HG03521 (cell line): ENCODE results near the gene B4GALNT3.
"Not testable (repeated sequence)": the region's sequence is repeated elsewhere in the genome, so short reads cannot be mapped to it uniquely, and the experiment has no call there.

Source experiments
- ATAC-seq: cut with Tn5 transposase; IDR thresholded peaks from one replicate; pipeline ENCODE4 v1.9.1; 2021; ENCODE audit warnings: mild to moderate bottlenecking, moderate library complexity; ENCODE audit not compliant: unreplicated experiment

B4GALNT3 gene

GRCh38 chr12:459430-460258 lies at the start of gene B4GALNT3:
TSS of gene B4GALNT3 (plus strand) at chr12:459939. CDS start at chr12:460377, 438 bp downstream.
- no peak for ATAC-seq

GRCh38 chr12:414859-415258 lies 44.9 kb upstream of the B4GALNT3 start:
- ATAC-seq: no peak

DNA sequence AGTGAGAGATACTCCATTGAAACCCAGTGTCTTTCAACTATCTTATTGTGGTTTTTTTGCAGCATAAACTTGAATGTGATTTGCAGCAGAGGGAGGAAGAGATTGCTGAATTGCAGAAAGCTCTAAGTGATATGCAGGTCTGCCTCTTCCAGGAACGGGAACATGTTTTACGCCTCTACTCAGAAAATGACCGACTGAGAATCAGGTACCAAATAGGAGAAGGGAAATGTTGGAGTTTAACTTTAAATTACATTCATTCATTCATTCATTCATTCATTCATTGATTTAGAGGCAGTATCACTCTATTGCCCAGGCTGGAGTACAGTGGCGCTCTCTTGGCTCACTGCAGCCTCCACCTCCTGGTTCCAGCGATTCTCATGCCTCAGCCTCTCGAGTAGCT lies 41.3 kb upstream of the B4GALNT3 start:
- no peak for ATAC-seq

GRCh38 chr12:422526-422925 lies 37.2 kb upstream of the B4GALNT3 start:
- no peak for ATAC-seq

- not testable (repeated sequence) for ATAC-seq
Measured at GRCh38 chr12:435737-436136, 24.0 kb upstream of the B4GALNT3 start.

GRCh38 chr12:442235-442884 lies 17.4 kb upstream of the B4GALNT3 start:
- ATAC-seq: no peak

DNA sequence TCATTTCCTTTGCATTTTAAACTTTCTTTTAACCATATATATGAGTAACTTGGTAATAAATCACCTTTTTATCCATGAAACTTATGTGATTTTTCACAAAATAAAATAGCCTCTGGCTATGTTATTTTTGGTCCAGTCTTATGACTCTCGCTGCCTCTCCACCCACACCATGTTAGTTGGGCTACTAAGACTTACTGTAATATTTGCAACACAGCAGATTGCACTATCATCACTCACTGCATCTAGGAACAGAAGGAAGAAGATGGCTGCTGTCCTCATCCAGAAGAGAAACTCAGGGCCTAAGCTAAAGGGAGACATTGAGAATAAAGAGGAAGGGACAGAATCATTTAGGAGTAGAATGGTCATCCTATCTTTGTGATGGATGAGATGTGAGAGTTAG lies 12.6 kb upstream of the B4GALNT3 start:
- ATAC-seq: no peak

DNA sequence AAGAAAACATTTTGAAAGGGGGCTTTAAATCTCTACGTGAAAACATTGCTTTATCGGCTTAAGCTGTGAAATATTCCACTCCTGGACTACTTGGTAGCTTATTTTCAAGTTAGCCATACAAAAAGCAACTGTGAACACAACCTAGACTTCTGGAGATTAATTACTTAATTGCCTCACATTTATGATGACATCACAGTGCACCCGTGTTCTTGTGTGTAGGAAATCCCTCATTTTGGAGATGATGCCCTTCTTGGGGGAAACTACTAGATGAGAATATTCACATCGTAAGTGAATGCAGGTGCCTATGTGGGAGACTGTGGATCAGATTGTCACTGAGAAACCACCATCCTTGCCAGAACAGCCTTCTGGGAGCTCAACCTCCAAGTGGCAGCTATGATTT lies 10.5 kb upstream of the B4GALNT3 start:
- no peak for ATAC-seq

- no peak for ATAC-seq
Measured at GRCh38 chr12:450438-450837, 9.3 kb upstream of the B4GALNT3 start.

DNA sequence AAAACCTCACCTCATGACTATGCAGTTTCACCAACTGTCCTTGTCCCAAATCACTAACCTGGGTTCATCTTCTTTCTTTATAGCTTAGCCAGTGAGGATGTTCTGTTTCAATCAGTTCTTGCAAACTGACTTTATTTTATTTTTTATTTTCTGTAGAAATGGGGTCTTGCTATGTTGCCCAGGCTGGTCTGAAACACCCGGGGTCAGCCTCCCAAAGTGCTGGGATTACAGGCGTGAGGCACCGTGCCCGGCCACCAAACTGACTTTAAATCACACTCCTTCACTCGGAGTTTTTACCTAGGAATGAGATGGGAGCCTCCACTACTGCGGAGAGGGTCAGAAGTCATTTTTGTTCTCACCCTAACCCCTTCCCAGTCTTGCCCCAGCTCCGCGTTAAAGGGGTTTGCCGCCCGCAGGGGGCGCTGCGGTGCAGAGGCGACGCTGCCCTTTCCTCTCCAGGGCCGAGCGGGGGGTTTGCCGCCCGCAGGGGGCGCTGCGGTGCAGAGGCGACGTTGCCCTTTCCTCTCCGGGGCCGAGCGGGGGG lies 7.0 kb upstream of the B4GALNT3 start:
- ATAC-seq: no peak

GRCh38 chr12:454833-455232 lies 4.9 kb upstream of the B4GALNT3 start:
- no peak for ATAC-seq

- ATAC-seq: no peak
Measured at GRCh38 chr12:455821-456220, 3.9 kb upstream of the B4GALNT3 start.

- no peak for ATAC-seq
Measured at GRCh38 chr12:457676-458075, 2.1 kb upstream of the B4GALNT3 start.

DNA sequence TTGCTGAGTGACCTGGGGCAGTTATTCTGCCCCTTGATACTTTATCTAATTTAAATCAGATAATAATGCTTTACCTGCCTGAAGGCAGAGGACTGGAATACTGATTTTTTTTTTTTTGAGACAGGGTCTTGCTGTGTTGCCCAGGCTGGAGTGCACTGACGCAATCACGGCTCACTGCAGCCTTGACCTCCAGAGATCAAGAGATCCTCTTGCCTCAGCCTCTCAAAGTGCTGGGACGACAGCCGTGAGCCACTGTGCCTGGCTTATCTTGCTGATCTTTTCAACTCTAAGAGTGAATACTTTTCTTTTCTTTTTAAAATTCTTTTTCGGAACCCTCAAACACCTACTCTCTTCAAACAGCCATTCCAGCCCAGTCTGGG lies 699 bp upstream of the B4GALNT3 start:
- no peak for ATAC-seq

DNA sequence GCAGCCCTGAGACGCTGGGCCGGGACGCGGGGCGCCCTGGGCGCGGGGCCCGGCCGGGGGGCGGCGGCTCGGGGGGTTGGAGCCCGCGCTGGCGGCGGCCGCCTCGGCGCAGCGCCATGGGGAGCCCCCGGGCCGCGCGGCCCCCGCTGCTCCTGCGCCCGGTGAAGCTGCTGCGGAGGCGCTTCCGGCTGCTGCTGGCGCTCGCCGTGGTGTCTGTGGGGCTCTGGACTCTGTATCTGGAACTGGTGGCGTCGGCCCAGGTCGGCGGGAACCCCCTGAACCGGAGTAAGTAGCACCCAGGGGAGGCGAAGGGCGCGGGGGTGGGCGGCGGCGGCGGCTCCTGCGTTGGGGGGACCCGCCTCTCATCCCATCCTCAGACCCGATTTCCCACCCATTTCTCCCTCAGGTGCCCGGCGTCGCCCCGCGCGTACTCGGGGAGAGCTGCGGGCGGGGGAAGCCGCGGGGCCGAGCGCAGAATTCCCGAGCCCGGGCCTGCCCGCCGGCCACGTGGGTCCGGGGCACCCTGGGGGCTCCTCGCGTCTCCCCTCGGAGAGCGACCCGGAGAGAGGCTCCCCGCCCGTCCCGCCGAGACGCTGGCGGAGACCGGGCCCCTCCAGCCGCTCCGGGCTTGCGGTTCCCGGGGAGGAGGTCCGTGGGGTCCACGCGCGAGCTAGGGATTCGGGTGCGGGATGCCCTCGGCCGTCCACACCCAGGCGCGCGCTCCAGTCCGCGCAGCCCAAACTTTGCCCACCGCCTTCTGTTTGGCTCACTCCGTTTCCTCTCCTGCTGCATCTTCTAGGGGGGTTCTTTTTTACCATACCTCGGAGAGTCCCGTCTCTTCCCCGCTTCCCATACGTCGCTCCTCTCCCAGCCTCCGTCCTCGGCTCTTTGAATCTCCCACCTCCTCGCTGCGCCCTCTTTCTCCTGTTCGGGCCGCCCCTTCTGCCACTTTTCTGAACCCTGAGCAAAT lies 807 bp downstream of the B4GALNT3 start:
- ATAC-seq: no peak

DNA sequence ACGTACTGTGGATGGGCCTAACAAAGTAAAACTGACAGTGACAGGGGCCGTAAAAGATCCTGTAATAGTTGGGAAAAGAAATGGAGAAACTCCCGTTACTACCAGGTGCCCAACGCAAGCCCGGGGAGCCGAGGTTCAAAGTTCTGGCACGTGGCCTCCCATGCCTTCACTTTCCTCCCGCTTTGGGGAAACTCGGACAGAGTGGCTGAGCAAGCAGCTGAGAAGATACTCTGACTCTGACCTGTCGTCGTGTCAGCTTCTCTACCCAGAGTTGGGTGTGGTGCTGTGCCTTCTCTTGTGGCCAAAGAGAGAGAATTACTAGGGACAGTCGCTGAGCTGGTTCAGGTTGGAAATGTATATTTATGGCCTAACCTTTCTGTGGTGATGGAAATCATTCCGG lies 1.7 kb downstream of the B4GALNT3 start:
- ATAC-seq: no peak

GRCh38 chr12:462936-463705 lies 3.4 kb downstream of the B4GALNT3 start:
- no peak for ATAC-seq

- no peak for ATAC-seq
Measured at GRCh38 chr12:464484-465267, 4.9 kb downstream of the B4GALNT3 start.

- ATAC-seq: no peak
Measured at GRCh38 chr12:466039-466438, 6.3 kb downstream of the B4GALNT3 start.
